Ishikawa (cell line): ENCODE data around the gene APOC4.

Source experiments
- CREB1 ChIP-seq: IDR thresholded peaks from 2 replicates; pipeline ENCODE4 v1.6.1; 2012; ENCODE audit warnings: low read depth
- MAX ChIP-seq: IDR thresholded peaks from 2 replicates; pipeline ENCODE4 v1.6.1; 2012
- RAD21 ChIP-seq: IDR thresholded peaks from 2 replicates; pipeline ENCODE4 v1.6.1; 2012; ENCODE audit warnings: low read depth
- REST ChIP-seq: IDR thresholded peaks from 2 replicates; pipeline ENCODE4 v1.6.1; 2012; ENCODE audit warnings: low read depth, mild to moderate bottlenecking
- TAF1 ChIP-seq: IDR thresholded peaks from 2 replicates; pipeline ENCODE4 v1.6.1; 2012; ENCODE audit warnings: low read depth, mild to moderate bottlenecking
- TEAD4 ChIP-seq: IDR thresholded peaks from 2 replicates; pipeline ENCODE4 v1.6.1; 2012
- TF ChIP-seq, protein P1 (sequence below): IDR thresholded peaks from 2 replicates; pipeline ENCODE4 v1.6.1; 2012

DNA sequence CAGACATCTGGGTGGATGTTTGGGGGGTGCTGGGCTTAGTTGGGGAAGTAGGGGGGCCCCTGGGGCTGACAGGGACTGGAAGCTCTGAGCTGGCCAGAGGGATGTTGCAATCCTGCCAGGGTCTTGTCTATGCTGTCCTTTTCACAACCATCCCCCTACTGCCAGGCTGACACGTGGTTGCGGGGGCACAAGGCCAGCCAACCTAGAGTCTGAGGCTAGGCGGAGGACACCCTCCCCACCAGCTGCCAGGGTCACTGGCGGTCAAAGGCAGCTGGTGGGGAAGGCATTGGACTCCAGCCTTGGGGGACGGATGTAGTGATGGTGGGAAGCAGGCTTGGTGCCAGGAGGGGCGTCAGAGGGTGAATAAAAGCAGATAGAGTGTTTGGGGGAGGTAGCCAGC is 29.2 kb upstream of the APOC4 start:
- TF ChIP-seq MAX (no peak), RAD21 (no peak), TEAD4 (no peak), CREB1 (no peak), TAF1 (no peak), REST (no peak)
- TF ChIP-seq, protein P1, sequence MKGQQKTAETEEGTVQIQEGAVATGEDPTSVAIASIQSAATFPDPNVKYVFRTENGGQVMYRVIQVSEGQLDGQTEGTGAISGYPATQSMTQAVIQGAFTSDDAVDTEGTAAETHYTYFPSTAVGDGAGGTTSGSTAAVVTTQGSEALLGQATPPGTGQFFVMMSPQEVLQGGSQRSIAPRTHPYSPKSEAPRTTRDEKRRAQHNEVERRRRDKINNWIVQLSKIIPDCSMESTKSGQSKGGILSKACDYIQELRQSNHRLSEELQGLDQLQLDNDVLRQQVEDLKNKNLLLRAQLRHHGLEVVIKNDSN: no peak
